ENCODE measurements around the gene MS4A8.

DNA sequence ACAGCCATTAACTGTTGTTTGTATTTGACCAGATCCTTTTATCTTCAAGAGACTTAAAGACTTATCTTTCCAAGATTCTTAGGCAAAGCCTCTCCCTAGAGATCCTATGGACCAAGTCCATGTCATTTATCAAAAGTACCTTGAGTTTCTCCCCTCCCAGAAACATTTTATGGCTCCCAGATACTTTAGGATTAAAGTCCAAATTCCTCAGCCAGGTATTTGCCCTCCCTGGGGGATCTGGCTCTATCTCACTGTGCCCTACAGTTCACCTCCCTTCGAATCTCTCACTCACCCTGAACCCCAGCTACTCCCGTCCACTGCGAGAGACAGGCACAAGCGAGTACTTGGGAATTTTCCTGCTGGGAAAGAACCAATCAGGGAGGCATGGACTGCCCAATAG is 11.9 kb downstream of the MS4A8 start:
- TF ChIP-seq, protein P1, sequence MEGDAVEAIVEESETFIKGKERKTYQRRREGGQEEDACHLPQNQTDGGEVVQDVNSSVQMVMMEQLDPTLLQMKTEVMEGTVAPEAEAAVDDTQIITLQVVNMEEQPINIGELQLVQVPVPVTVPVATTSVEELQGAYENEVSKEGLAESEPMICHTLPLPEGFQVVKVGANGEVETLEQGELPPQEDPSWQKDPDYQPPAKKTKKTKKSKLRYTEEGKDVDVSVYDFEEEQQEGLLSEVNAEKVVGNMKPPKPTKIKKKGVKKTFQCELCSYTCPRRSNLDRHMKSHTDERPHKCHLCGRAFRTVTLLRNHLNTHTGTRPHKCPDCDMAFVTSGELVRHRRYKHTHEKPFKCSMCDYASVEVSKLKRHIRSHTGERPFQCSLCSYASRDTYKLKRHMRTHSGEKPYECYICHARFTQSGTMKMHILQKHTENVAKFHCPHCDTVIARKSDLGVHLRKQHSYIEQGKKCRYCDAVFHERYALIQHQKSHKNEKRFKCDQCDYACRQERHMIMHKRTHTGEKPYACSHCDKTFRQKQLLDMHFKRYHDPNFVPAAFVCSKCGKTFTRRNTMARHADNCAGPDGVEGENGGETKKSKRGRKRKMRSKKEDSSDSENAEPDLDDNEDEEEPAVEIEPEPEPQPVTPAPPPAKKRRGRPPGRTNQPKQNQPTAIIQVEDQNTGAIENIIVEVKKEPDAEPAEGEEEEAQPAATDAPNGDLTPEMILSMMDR (IDR thresholded peaks at IDR 0.05): no peak
- no peak for TF ChIP-seq POLR2A (IDR thresholded peaks at IDR 0.05)
